ENCODE results near the gene UCHL5.

Gene UCHL5, protein sequence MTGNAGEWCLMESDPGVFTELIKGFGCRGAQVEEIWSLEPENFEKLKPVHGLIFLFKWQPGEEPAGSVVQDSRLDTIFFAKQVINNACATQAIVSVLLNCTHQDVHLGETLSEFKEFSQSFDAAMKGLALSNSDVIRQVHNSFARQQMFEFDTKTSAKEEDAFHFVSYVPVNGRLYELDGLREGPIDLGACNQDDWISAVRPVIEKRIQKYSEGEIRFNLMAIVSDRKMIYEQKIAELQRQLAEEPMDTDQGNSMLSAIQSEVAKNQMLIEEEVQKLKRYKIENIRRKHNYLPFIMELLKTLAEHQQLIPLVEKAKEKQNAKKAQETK

DNA sequence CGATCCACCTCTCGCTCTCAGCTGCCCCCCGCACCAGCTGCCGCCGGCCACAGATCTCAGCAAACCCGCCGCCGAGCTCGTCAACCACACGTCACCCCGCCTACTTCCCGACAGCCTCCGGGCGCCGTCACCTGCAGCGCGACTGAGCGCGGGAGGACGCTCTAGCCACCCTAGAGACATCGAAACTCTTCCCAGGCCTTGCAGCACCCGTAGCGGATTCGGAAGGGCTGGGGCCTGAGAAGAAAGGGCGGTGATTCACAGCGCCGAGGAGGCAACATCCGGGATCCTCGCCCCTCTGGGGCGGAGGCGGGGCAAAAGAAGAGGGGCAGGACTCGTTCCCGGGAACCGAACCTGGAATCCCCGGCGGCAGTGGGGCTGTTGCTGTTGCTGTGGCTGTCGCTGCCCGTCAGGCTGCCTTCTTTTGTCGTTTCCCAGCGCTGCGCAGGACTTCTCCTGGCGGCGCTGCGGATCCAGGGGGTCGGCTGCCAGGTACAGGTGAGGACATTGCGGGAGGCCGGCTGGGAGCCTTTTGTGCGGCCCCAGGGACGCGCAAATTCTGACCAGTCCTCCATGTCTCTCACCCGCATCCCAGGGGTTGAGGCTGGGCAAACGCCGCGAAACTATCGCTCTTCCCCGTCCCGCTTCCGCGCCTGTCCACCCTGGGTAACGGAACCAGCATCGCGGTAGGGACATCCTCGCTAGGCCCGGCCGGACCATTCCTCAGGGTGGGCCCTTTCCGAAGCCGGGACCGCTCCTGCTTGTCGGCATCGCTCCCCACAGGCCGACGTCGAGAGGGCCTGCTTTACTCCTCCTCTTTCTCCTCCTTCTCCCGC is at the start of gene UCHL5, which contains the start of gene RO60:
Gene UCHL5, minus strand, starts transcription at position 79 of the 833 bp plus-strand sequence. CDS start 100 bp downstream, outside the sequence.
Gene RO60, plus strand, starts transcription at position 331 of the 833 bp plus-strand sequence. CDS start 9,443 bp downstream, outside the sequence.
- peak; percentile 96 for DNase-seq

- DNase-seq, result no peak
These were observed 49.3 kb upstream of the UCHL5 start for GRCh38 chr1:193108471-193108870.

DNA sequence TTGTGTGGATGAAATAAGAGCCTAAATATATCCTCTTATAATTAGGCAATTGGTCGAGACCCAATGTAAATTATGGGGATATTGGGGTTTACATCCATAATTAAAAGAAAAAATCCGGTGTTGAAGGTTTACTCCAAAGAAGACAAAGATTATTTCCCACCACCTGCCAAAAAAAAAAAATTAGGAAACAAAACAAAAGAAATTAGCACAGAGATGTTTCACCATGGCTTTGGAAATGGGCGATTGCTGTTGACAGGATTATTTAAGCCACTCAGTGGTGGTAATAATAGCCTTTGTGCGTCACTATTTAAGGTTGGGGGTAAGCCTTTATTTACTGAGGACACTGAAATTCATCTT is 46.6 kb upstream of the UCHL5 start:
- no peak for DNase-seq

- DNase-seq, result peak; percentile 72
These were observed 46.0 kb upstream of the UCHL5 start, which contains the start of gene GLRX2 for GRCh38 chr1:193104907-193105820. Gene GLRX2 (minus strand): TSS chr1:193105414. CDS start chr1:193105382, 32 bp downstream.

- DNase-seq, result peak; percentile 21
These were observed 45.3 kb upstream of the UCHL5 start for GRCh38 chr1:193104502-193104906.

- no peak for DNase-seq
These were observed 44.8 kb upstream of the UCHL5 start for GRCh38 chr1:193103759-193104501.

DNA sequence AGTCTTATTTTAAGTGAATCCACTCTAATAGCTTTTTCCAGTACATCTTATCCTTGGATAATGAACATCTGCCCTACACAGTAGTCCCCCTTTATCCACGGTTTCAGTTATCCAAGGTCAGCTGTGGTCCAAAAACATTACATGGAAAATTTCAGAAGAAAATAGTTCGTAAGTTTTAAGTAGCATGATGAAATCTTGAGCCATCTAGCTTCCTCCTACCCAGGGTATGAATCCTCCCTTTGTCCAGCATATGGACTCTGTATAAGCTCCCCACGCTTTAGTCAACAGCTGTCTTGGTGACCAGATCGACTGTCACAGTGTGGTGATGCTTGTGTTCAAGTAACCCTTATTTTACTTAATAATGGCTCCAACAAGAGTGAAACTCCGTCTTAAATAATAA is 43.5 kb upstream of the UCHL5 start:
- no peak for DNase-seq

GRCh38 chr1:193094112-193094511 is 35.0 kb upstream of the UCHL5 start:
- DNase-seq, result no peak

DNA sequence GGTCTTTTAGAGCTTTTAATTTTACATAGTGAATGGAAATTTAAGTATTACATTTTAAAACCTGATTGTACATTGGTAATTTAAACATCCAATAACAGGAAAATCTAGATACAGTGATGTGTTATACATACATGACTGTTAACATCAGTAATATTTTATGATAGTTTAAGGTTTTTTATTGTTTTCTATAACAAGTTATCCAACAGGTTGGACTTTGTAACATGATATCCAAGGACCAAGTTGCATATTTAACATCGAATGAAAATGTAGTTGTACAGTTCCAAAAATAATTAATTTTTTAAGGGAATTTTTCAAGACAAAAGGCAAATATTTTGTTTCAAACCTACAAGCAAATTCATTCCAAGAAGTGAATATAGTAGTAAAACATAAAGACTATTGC is 31.7 kb upstream of the UCHL5 start:
- DNase-seq, result no peak

DNA sequence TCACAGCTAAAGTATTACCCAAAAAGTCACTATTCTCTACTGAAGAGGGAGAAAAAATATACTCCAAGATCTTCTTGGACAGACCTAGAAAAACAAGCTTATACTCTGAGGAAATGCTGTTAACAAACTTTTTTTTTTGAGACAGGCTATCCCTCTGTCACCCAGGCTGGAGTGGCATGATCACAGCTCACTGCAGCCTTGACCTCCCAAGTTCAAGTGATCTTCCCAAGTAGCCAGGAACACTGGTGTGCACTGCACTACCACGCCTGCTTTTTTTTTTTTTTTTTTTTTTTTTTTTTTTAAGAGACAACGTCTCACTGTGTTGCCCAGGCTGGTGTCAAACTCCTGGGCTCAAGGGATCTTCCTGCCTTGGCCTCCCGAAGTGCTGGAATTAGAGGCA is 28.7 kb upstream of the UCHL5 start:
- DNase-seq, result no peak

DNA sequence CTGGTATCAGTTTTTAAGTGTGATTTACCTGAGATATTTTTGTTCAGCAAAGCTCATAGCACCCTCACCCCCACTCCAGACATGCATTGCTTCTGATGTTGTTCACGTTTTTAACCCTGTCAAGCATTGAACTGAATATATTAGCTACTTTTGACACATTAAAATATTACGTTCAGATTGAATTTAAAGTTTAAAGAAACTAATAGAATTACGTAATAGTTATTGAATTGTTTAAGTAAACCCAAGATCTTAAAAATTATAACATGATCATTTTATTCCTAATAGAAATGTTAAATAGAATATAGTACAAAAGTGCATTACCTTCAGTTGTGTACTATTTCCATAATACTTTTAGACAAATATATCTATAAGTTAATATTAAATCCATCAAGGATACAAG is 27.2 kb upstream of the UCHL5 start:
- no peak for DNase-seq

GRCh38 chr1:193085263-193085662 is 26.1 kb upstream of the UCHL5 start:
- no peak for DNase-seq

GRCh38 chr1:193083365-193084088 is 24.4 kb upstream of the UCHL5 start:
- DNase-seq, result no peak

DNA sequence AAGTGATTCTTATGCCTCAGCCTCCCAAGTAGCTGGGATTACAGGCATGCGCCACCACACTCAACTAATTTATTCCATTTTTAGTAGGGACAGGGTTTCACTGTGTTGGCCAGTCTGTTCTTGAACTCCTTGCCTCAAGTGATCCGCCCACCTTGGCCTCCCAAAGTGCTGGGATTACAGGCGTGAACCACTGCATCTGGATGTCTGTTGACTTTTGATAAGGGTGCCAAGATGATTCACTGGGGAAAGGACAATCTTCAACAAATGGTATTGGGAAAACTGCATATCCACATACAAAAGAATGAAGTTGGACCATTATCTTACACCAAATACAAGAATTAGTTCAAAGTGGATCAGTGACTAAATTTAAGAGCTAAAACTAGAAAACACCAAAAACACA is 20.0 kb upstream of the UCHL5 start:
- no peak for DNase-seq

DNA sequence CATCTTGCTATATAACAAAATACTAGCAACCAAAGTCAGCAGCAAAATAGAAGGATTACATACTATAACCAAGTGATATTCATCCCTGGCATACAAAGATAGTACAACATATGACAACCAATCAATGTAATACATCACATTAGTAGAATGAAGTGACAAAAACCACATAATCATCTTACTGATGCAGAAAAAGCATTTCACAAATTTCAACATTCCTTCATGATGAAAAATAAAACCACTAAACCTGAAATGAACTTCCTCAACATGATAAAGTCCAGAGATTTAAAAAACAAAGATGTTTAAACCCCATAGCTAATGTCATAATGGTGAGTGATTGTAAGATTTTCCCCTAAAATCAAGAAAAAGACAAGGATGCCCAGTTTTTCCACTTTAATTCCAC is 18.8 kb upstream of the UCHL5 start:
- DNase-seq, result no peak

DNA sequence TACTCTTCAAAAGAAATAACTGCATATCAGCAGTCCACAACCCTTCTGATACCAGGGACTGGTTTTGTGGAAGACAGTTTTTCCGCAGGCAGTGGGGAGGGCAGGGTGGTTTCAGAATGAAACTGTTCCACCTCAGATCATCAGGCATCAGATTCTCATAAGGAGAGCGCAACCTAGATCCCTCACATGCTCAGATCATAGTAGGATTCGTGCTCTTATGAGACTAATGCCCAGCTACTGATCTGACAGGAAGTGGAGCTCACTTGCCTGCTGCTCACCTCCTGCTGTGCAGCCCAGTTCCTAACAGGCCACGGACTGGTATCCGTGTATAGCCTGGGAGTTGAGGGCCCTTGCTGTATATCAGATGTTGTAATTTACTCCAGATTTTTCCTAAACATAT is 11.8 kb upstream of the UCHL5 start:
- DNase-seq, result peak; percentile 16

GRCh38 chr1:193070386-193070753 is 11.2 kb upstream of the UCHL5 start:
- no peak for DNase-seq

GRCh38 chr1:193069748-193070385 is 10.7 kb upstream of the UCHL5 start:
- DNase-seq, result no peak

- no peak for DNase-seq
These were observed 8.9 kb upstream of the UCHL5 start for GRCh38 chr1:193068013-193068412.

GRCh38 chr1:193066606-193067005 is 7.4 kb upstream of the UCHL5 start:
- no peak for DNase-seq

DNA sequence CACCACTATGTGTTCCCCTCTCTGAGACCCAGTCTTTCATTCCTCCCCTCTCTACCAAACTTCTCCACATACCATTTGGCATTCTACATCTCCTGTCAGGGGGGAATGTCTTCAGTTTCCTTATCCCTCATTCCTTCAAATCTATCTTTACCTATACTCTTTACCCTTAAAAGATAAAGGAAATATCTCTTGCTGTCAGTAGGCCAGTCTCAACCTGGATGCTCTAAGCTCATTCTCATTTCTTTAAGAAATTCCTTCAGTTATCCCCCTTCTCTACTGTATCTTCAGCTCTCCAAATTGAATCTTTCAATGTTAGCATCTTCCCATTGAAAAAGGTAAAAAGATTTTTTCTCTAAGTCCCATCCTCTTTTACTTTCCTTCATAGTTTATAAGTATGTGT is 6.8 kb upstream of the UCHL5 start:
- no peak for DNase-seq
